ENCODE measurements around the gene GBX1. TPM values are rescaled to one million over a fixed set of nuclear protein-coding genes. Genes with fewer than 3 reads are reported as not detected.

The GBX1 gene
- total RNA-seq, 1 experiment from 2014 or later = not detected

DNA sequence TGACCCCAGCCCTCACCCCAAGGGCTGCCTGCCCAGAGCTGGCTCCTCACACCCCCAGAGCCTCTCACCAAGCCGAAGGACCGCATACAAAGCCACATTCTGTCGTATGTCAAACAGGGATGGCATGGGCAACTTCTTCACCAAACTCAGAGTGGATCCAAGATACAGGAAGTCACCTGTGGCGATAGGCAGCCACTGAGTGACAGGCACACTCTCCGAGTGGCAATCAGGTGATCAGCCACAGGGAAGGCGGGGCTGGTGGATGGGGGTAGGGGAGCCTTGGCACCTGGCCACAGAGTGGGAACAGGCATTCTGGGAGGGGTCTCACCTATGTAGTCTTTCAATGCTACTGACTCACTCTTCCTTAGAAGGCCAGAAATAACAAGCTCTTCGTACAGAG is 26.7 kb upstream of the GBX1 start:
- Histone ChIP-seq H4K20me1 (ENCODE audit: control insufficient read depth, insufficient read depth, insufficient read length) (no peaks in the 10 kb centered on the region), H4K91ac (ENCODE audit: insufficient read length, low read depth, low read length) (no peak overlapping the region), H2BK12ac (ENCODE audit: insufficient read length, low read depth, low read length) (no peak overlapping the region), H3K4me1 (ENCODE audit: insufficient read depth, low read length) (no peaks in the 10 kb centered on the region; the same call in 1 of the 2 replicates), H3K4ac (ENCODE audit: low read depth, low read length) (no peak overlapping the region), H2BK120ac (ENCODE audit: low read depth, low read length, poor library complexity, severe bottlenecking) (no peak overlapping the region), H2BK20ac (ENCODE audit: low read depth, low read length, poor library complexity, severe bottlenecking) (no peak overlapping the region), H3T11ph (ENCODE audit: low read length) (no peak overlapping the region), H3K79me1 (ENCODE audit: insufficient read depth, low read depth, low read length, poor library complexity, severe bottlenecking) (no peaks in the 10 kb centered on the region), H3K14ac (ENCODE audit: insufficient read depth, low read length) (no peak overlapping the region), H3K23me2 (ENCODE audit: insufficient read length, low read depth, low read length, poor library complexity, severe bottlenecking) (no peaks in the 10 kb centered on the region), H2AFZ (ENCODE audit: low read length) (no peak overlapping the region), H3K9ac (ENCODE audit: extremely low read depth, insufficient read length, low read length) (no peak overlapping the region), H2BK5ac (ENCODE audit: insufficient read length, low read length) (no peak overlapping the region), H3K56ac (ENCODE audit: insufficient read length, low read depth, low read length) (no peak overlapping the region), H4K5ac (ENCODE audit: insufficient read length, low read depth, low read length) (no peak overlapping the region), H3K9me3 (ENCODE audit: control insufficient read depth, low read depth, low read length) (no peaks in the 10 kb centered on the region), H3K4me2 (ENCODE audit: insufficient read depth, insufficient read length, low read length) (no peak overlapping the region), H2AK5ac (ENCODE audit: insufficient read length, low read length) (no peak overlapping the region), H2BK15ac (ENCODE audit: low read depth, low read length) (no peak overlapping the region), H3K79me2 (ENCODE audit: insufficient read depth, low read length) (no peaks in the 10 kb centered on the region), H3K27ac (ENCODE audit: insufficient read length, low read depth, low read length) (no peak overlapping the region), H3K18ac (ENCODE audit: insufficient read length, low read depth, low read length) (no peak overlapping the region), H3K23ac (ENCODE audit: insufficient read length, low read depth, low read length) (no peak overlapping the region), H4K8ac (replicated peaks; ENCODE audit: insufficient read length, low read depth, low read length) (no peak overlapping the region), H3K27me3 (ENCODE audit: insufficient read depth, low read length) (no peaks in the 10 kb centered on the region; the same call in 1 of the 2 replicates)
- Mint-ChIP-seq H3K36me3 (ENCODE audit: insufficient read depth in 1 of 3, low read depth in 3 of 3) (no peaks in the 10 kb centered on the region), H3K27me3 (ENCODE audit: low read depth) (peaks cover 26% of the 10 kb centered on the region), H3K4me3 (no peak overlapping the region), H3K4me1 (peaks cover 0 to under 1% of the 10 kb centered on the region in 2 experiments; a peak in 2 of 4 replicates), H3K27ac (no peak overlapping the region; a peak in 1 of 7 replicates), H3K9me3 (no peaks in the 10 kb centered on the region)
- WGBS (ENCODE audit: extremely low coverage, insufficient read length, low lambda C conversion rate) = no CpG with 5 or more reads among the region's 7 CpGs
- TF ChIP-seq, protein P1, sequence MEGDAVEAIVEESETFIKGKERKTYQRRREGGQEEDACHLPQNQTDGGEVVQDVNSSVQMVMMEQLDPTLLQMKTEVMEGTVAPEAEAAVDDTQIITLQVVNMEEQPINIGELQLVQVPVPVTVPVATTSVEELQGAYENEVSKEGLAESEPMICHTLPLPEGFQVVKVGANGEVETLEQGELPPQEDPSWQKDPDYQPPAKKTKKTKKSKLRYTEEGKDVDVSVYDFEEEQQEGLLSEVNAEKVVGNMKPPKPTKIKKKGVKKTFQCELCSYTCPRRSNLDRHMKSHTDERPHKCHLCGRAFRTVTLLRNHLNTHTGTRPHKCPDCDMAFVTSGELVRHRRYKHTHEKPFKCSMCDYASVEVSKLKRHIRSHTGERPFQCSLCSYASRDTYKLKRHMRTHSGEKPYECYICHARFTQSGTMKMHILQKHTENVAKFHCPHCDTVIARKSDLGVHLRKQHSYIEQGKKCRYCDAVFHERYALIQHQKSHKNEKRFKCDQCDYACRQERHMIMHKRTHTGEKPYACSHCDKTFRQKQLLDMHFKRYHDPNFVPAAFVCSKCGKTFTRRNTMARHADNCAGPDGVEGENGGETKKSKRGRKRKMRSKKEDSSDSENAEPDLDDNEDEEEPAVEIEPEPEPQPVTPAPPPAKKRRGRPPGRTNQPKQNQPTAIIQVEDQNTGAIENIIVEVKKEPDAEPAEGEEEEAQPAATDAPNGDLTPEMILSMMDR (conservative IDR thresholded peaks at IDR 0.05) = no peak
- DNase-seq = no peak
